ENCODE results near the gene TRIM15. TPM values are rescaled to one million over a fixed set of nuclear protein-coding genes. Genes with fewer than 3 reads are reported as not detected.

TRIM15 gene
- total and polyA plus RNA-seq, 12 donors: not detected

GRCh38 chr6:30121446-30122366 is 41.6 kb upstream of the TRIM15 start:
- Histone ChIP-seq H3K36me3 (replicated peaks in 1 of 2) (no peaks in the 10 kb centered on the region), H3K4me3 (no peak overlapping the region), H3K27me3 (no peaks in the 10 kb centered on the region), H3K9me3 (replicated peaks in 1 of 3) (no peaks in the 10 kb centered on the region), H3K27ac (no peak overlapping the region), H3K4me1 (replicated peaks in 1 of 2) (no peaks in the 10 kb centered on the region)
- 62 to 76% (median 64%) methylated on average over 10 of the region's 10 CpGs for WGBS, 4 donors
- TF ChIP-seq POLR2A (IDR thresholded peaks at IDR 0.05): no peak
- no peak for TF ChIP-seq CTCF (IDR thresholded peaks at IDR 0.05)
- intact Hi-C loops (cut with DNase I): no loop called here
- no peak for DNase-seq

- DNase-seq: no peak
- Histone ChIP-seq H3K9me3 (replicated peaks in 1 of 3) (no peaks in the 10 kb centered on the region), H3K4me1 (replicated peaks in 1 of 2) (no peaks in the 10 kb centered on the region), H3K36me3 (replicated peaks in 1 of 2) (no peaks in the 10 kb centered on the region), H3K4me3 (no peak overlapping the region), H3K27ac (no peak overlapping the region), H3K27me3 (peaks cover 6% of the 10 kb centered on the region)
- intact Hi-C loops (cut with DNase I): no loop called here
- WGBS, 4 donors: 26 to 88% (median 43%) methylated on average over 2 of the region's 2 CpGs
- TF ChIP-seq CTCF (IDR thresholded peaks at IDR 0.05) (no peak), POLR2A (IDR thresholded peaks at IDR 0.05) (no peak)
These were observed 40.8 kb upstream of the TRIM15 start for GRCh38 chr6:30122515-30122914.

GRCh38 chr6:30127238-30128093 is 35.9 kb upstream of the TRIM15 start:
- TF ChIP-seq CTCF (IDR thresholded peaks at IDR 0.05) (no peak), POLR2A (IDR thresholded peaks at IDR 0.05) (no peak)
- H3K27me3 ChIP-seq: peaks cover 37% of the 10 kb centered on the region
- DNase-seq: no peak

More at GRCh38 chr6:30127238-30128093, 35.9 kb upstream of the TRIM15 start:
- intact Hi-C loops (cut with DNase I): no loop called here
- no peaks in the 10 kb centered on the region for H3K36me3 ChIP-seq (replicated peaks in 1 of 2)
- no peak overlapping the region for H3K4me3 ChIP-seq
- WGBS, 4 donors: 25 to 38% (median 29%) methylated on average over 34 to 50 of the region's 50 CpGs
- H3K27ac ChIP-seq: no peak overlapping the region
- H3K9me3 ChIP-seq (replicated peaks in 1 of 3): no peaks in the 10 kb centered on the region
- no peaks in the 10 kb centered on the region for H3K4me1 ChIP-seq (replicated peaks in 1 of 2)

Data from adrenal gland (tissue), 12 donors.